ENCODE data around the gene EDN2. TPM values are rescaled to one million over a fixed set of nuclear protein-coding genes. Genes with fewer than 3 reads are reported as not detected.
A peak's percentile ranks its signal among the peaks of the same experiment; 100 is the strongest.

The EDN2 gene
- total RNA-seq, 1 donor from 2014 or later = 3.5 TPM

DNA sequence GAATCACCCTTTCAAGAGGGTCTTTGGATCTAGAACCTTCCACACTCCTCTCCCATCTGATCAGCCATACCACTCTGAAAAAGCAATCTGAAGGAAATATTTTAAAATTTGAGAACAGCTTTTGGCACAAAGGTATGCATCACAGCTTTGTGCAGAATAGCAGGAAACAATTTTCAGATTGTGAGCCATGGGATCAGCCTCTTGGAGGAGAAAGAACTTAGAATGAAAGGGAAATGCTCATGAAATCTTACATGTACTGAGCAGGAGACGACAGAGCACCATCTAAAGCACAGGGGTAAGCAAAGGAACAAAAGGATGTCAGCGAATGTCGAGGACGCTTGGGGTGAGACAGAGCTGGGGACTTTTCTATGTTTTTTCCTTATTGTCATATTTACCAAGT, 54.4 kb downstream of the EDN2 start:
- H3K4me3 Mint-ChIP-seq = no peak overlapping the region
- H3K27me3 Mint-ChIP-seq (ENCODE audit: low read depth) = no peaks in the 10 kb centered on the region
- H3K9me3 Mint-ChIP-seq = no peaks in the 10 kb centered on the region
- H3K27ac Mint-ChIP-seq = peak overlapping the region; percentile 20
- no peak for DNase-seq (ENCODE audit: low spot score in 2 of 2, unreplicated experiment in 2 of 2)
- H3K36me3 Mint-ChIP-seq = no peaks in the 10 kb centered on the region
- TF ChIP-seq, protein P1, sequence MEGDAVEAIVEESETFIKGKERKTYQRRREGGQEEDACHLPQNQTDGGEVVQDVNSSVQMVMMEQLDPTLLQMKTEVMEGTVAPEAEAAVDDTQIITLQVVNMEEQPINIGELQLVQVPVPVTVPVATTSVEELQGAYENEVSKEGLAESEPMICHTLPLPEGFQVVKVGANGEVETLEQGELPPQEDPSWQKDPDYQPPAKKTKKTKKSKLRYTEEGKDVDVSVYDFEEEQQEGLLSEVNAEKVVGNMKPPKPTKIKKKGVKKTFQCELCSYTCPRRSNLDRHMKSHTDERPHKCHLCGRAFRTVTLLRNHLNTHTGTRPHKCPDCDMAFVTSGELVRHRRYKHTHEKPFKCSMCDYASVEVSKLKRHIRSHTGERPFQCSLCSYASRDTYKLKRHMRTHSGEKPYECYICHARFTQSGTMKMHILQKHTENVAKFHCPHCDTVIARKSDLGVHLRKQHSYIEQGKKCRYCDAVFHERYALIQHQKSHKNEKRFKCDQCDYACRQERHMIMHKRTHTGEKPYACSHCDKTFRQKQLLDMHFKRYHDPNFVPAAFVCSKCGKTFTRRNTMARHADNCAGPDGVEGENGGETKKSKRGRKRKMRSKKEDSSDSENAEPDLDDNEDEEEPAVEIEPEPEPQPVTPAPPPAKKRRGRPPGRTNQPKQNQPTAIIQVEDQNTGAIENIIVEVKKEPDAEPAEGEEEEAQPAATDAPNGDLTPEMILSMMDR (IDR thresholded peaks at IDR 0.05; ENCODE audit: unreplicated experiment) = no peak
- H3K4me1 Mint-ChIP-seq = peaks cover 71% of the 10 kb centered on the region

DNA sequence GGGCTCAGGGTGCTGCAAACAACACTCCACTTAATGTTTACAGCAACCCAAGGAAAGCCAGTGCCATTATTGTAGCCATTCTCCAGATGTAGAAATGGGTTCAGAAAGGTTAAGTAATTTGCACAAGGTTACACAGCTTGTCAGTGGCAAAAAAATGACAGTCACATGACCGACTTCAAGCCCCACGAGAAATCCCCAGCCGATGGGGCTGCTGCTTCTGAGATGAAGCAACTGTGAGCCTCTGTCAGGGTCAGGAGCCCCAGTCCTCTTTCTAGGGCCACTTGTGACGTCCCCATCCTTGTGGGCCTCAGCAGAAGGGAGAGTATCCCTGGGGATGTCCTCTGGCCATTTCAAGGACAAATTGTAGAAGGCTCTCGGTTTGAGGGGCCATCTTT, 54.8 kb downstream of the EDN2 start:
- no peak for DNase-seq (ENCODE audit: low spot score in 2 of 2, unreplicated experiment in 2 of 2)
- Mint-ChIP-seq H3K9me3 (no peaks in the 10 kb centered on the region), H3K36me3 (no peaks in the 10 kb centered on the region), H3K4me3 (no peak overlapping the region), H3K27ac (no peak overlapping the region), H3K4me1 (peaks cover 67% of the 10 kb centered on the region), H3K27me3 (ENCODE audit: low read depth) (no peaks in the 10 kb centered on the region)
- TF ChIP-seq, protein P1 (IDR thresholded peaks at IDR 0.05; ENCODE audit: unreplicated experiment) = no peak

Other genes starting within 250 kb of the EDN2 start
- gene SCMH1, start 242.4 kb downstream of the EDN2 start, total RNA-seq = 51.5 to 59.1 TPM (median 58.8 TPM) in 3 replicates
- 34.8 to 38.4 TPM (median 37.4 TPM) in 3 replicates for gene FOXO6, start 123.2 kb downstream of the EDN2 start, total RNA-seq

Data from mesothelial cell of epicardium (in vitro differentiated cells).